Endothelial cell of hepatic sinusoid (primary cell): ENCODE measurements around the gene ZFP3.
"Not testable (repeated sequence)": the region's sequence is repeated elsewhere in the genome, so short reads cannot be mapped to it uniquely, and the experiment has no call there.

Experiments used
- in situ Hi-C: cut with HindIII; loops from 2 replicates; pipeline ENCODE4 v1.10.0; 2017; ENCODE audit warnings: low sequenced_read_pairs

The ZFP3 gene

GRCh38 chr17:5077275-5077674 is 992 bp upstream of the ZFP3 start:
- in situ Hi-C loops = not testable (repeated sequence)

GRCh38 chr17:5077781-5078105 is 524 bp upstream of the ZFP3 start:
- in situ Hi-C loops = no loop called here

GRCh38 chr17:5080591-5080990 is 2.3 kb downstream of the ZFP3 start:
- in situ Hi-C loops = no loop called here

GRCh38 chr17:5092218-5093010 is 14.1 kb downstream of the ZFP3 start:
- in situ Hi-C loops = no loop called here

GRCh38 chr17:5096731-5097100 is 18.4 kb downstream of the ZFP3 start:
- in situ Hi-C loops = no loop called here

- in situ Hi-C loops = no loop called here
These were observed 19.0 kb downstream of the ZFP3 start for GRCh38 chr17:5097101-5097834.

GRCh38 chr17:5099271-5099670 is 21.0 kb downstream of the ZFP3 start:
- in situ Hi-C loops = no loop called here

- in situ Hi-C loops = no loop called here
These were observed 22.6 kb downstream of the ZFP3 start for GRCh38 chr17:5100832-5101231.

GRCh38 chr17:5110816-5111215 is 32.5 kb downstream of the ZFP3 start:
- in situ Hi-C loops = no loop called here

GRCh38 chr17:5111402-5112204 is 33.3 kb downstream of the ZFP3 start, which contains the start of gene ZNF232:
TSS of gene ZNF232 (minus strand) at chr17:5111878. CDS start at chr17:5111822, 56 bp downstream.
- in situ Hi-C loops = no loop called here

GRCh38 chr17:5115673-5116651 is 37.7 kb downstream of the ZFP3 start, which contains the start of gene USP6:
TSS of gene USP6 (plus strand) at chr17:5116032. CDS start at chr17:5130368, 14,336 bp downstream.
- in situ Hi-C loops = no loop called here

GRCh38 chr17:5118219-5118618 is 40.0 kb downstream of the ZFP3 start:
- in situ Hi-C loops = no loop called here

- in situ Hi-C loops = no loop called here
These were observed 41.8 kb downstream of the ZFP3 start for GRCh38 chr17:5120036-5120435.

GRCh38 chr17:5120436-5121185 is 42.3 kb downstream of the ZFP3 start:
- in situ Hi-C loops = not testable (repeated sequence)

GRCh38 chr17:5121186-5121841 is 43.0 kb downstream of the ZFP3 start:
- in situ Hi-C loops = no loop called here

- in situ Hi-C loops = not testable (repeated sequence)
These were observed 43.8 kb downstream of the ZFP3 start for GRCh38 chr17:5122056-5122455.

GRCh38 chr17:5122586-5123342 is 44.5 kb downstream of the ZFP3 start:
- in situ Hi-C loops = no loop called here
